Mesenchymal stem cell (in vitro differentiated cells and primary cell): ENCODE data around the gene KCTD16.

Experiments
- DNase-seq: peaks from one replicate; pipeline ENCODE4 v3.0.0-alpha.2; 2013
- H2AFZ ChIP-seq: one replicate; pipeline ENCODE4 v1.6.1; 2013; ENCODE audit warnings: low read depth, mild to moderate bottlenecking, control low read depth, inconsistent platforms, low read length, moderate library complexity
- H2AK5ac ChIP-seq: 2 replicates; pipeline ENCODE4 v1.6.1; 2013; ENCODE audit warnings: low read length, moderate library complexity, mild to moderate bottlenecking, inconsistent platforms; ENCODE audit not compliant: severe bottlenecking
- H2BK120ac ChIP-seq: one replicate; pipeline ENCODE4 v1.6.1; 2013; ENCODE audit warnings: low read depth, mild to moderate bottlenecking, inconsistent platforms, low read length, moderate library complexity
- H2BK12ac ChIP-seq, 2 experiments: one replicate each; pipeline ENCODE4 v1.6.1; 2013; ENCODE audit warnings: inconsistent platforms in 2 of 2, low read length in 2 of 2, mild to moderate bottlenecking in 2 of 2, moderate library complexity in 2 of 2, control low read depth in 1 of 2
- H2BK15ac ChIP-seq: one replicate; pipeline ENCODE4 v1.6.1; 2013; ENCODE audit warnings: mild to moderate bottlenecking, low read depth, inconsistent platforms; ENCODE audit not compliant: poor library complexity, severe bottlenecking
- H2BK5ac ChIP-seq: 2 replicates; pipeline ENCODE4 v1.6.1; 2013; ENCODE audit warnings: low read depth, mild to moderate bottlenecking, low read length, control low read depth, inconsistent platforms; ENCODE audit not compliant: poor library complexity, severe bottlenecking
- H3K14ac ChIP-seq, 2 experiments: one replicate each; pipeline ENCODE4 v1.6.1; 2013; ENCODE audit warnings: inconsistent platforms in 2 of 2, low read length in 2 of 2, control low read depth in 1 of 2, mild to moderate bottlenecking in 1 of 2, moderate library complexity in 1 of 2
- H3K18ac ChIP-seq, 2 experiments: one replicate each; pipeline ENCODE4 v1.6.1; 2013; ENCODE audit warnings: inconsistent platforms in 2 of 2, low read length in 2 of 2, control low read depth in 1 of 2, low read depth in 1 of 2, mild to moderate bottlenecking in 1 of 2
- H3K23ac ChIP-seq, 2 experiments: one replicate each; pipeline ENCODE4 v1.6.1; 2013; ENCODE audit warnings: inconsistent platforms in 2 of 2, low read length in 2 of 2, mild to moderate bottlenecking in 2 of 2, moderate library complexity in 2 of 2, control low read depth in 1 of 2
- H3K27ac ChIP-seq: 2 replicates; pipeline ENCODE4 v1.5.1; 2013; ENCODE audit warnings: mild to moderate bottlenecking, moderate library complexity, low read length, control low read depth, inconsistent platforms; ENCODE audit not compliant: poor library complexity, severe bottlenecking
- H3K27me3 ChIP-seq, 2 experiments: 2 replicates each; pipeline versions ENCODE4 v1.6.1 to v1.7.0; 2013; ENCODE audit warnings: low read length in 2 of 2, mild to moderate bottlenecking in 2 of 2, moderate library complexity in 2 of 2, control low read depth in 1 of 2, inconsistent platforms in 1 of 2; ENCODE audit not compliant: control insufficient read depth in 1 of 2, insufficient read depth in 1 of 2
- H3K36me3 ChIP-seq, 2 experiments: 2 replicates each; pipeline versions ENCODE4 v1.6.1 to v1.7.0; 2013; ENCODE audit warnings: low read length in 2 of 2, control low read depth in 1 of 2, inconsistent platforms in 1 of 2, low read depth in 1 of 2, mild to moderate bottlenecking in 1 of 2; ENCODE audit not compliant: insufficient read depth in 2 of 2, control insufficient read depth in 1 of 2
- H3K4ac ChIP-seq, 2 experiments: one replicate each; pipeline ENCODE4 v1.6.1; 2013; ENCODE audit warnings: inconsistent platforms in 2 of 2, low read length in 2 of 2, mild to moderate bottlenecking in 2 of 2, moderate library complexity in 2 of 2, control low read depth in 1 of 2, low read depth in 1 of 2
- H3K4me1 ChIP-seq: 2 replicates; pipeline ENCODE4 v1.6.1; 2013; ENCODE audit warnings: low read depth, low read length, control low read depth; ENCODE audit not compliant: control insufficient read depth, insufficient read depth
- H3K4me2 ChIP-seq: 2 replicates; pipeline ENCODE4 v1.6.1; 2013; ENCODE audit warnings: low read length, mild to moderate bottlenecking, inconsistent platforms; ENCODE audit not compliant: poor library complexity, severe bottlenecking
- H3K4me3 ChIP-seq, 2 experiments: 2 replicates each; pipeline versions ENCODE4 v1.5.1 to v1.7.0; 2013; ENCODE audit warnings: low read length in 2 of 2, mild to moderate bottlenecking in 2 of 2, control low read depth in 1 of 2, low read depth in 1 of 2; ENCODE audit not compliant: insufficient read depth in 1 of 2
- H3K79me1 ChIP-seq: replicated peaks from 2 replicates; pipeline ENCODE4 v1.6.1; 2013; ENCODE audit warnings: mild to moderate bottlenecking, control low read depth, low read length, inconsistent platforms; ENCODE audit not compliant: poor library complexity, severe bottlenecking
- H3K9ac ChIP-seq: 2 replicates; pipeline ENCODE4 v1.7.0; 2013; ENCODE audit warnings: mild to moderate bottlenecking, low read length, moderate library complexity
- H3K9me3 ChIP-seq: 2 replicates; pipeline ENCODE4 v1.7.0; 2013; ENCODE audit warnings: mild to moderate bottlenecking, low read length; ENCODE audit not compliant: control insufficient read depth
- H4K8ac ChIP-seq: one replicate; pipeline ENCODE4 v1.6.1; 2013; ENCODE audit warnings: inconsistent platforms, mild to moderate bottlenecking, low read length, moderate library complexity
- H4K91ac ChIP-seq: one replicate; pipeline ENCODE4 v1.6.1; 2013; ENCODE audit warnings: mild to moderate bottlenecking, low read length, inconsistent platforms
- WGBS: methylation state at CpG from one replicate; pipeline ENCODE4 v1.1.7; 2013; ENCODE audit warnings: mixed read lengths; 5-methylcytosine and 5-hydroxymethylcytosine counted together

The KCTD16 gene

GRCh38 chr5:144403058-144403457, 232.4 kb downstream of the KCTD16 start:
- Histone ChIP-seq H2AFZ (no peak overlapping the region), H4K8ac (no peak overlapping the region), H3K4me2 (no peak overlapping the region), H2AK5ac (no peak overlapping the region), H3K23ac (no peak overlapping the region), H3K36me3 (no peaks in the 10 kb centered on the region), H3K18ac (no peak overlapping the region), H3K9ac (no peak overlapping the region), H3K27me3 (no peaks in the 10 kb centered on the region), H3K9me3 (no peaks in the 10 kb centered on the region), H2BK15ac (no peak overlapping the region), H2BK5ac (no peak overlapping the region), H3K79me1 (no peaks in the 10 kb centered on the region), H2BK12ac (no peak overlapping the region), H3K27ac (no peak overlapping the region), H4K91ac (no peak overlapping the region), H3K4me1 (no peaks in the 10 kb centered on the region), H3K4ac (no peak overlapping the region), H3K4me3 (no peak overlapping the region), H3K14ac (no peak overlapping the region), H2BK120ac (no peak overlapping the region)
- 98% methylated on average over 2 of the region's 2 CpGs for WGBS
- no peak for DNase-seq

- no peak overlapping the region for H2AK5ac ChIP-seq
- no peaks in the 10 kb centered on the region for H3K36me3 ChIP-seq
- 69% methylated on average over 2 of the region's 4 CpGs for WGBS
- H3K14ac ChIP-seq = no peak overlapping the region
- H3K23ac ChIP-seq = no peak overlapping the region
- H4K8ac ChIP-seq = no peak overlapping the region
- no peaks in the 10 kb centered on the region for H3K79me1 ChIP-seq
- no peak overlapping the region for H3K4ac ChIP-seq
- no peak overlapping the region for H2AFZ ChIP-seq
- no peaks in the 10 kb centered on the region for H3K9me3 ChIP-seq
- no peak overlapping the region for H3K27ac ChIP-seq
- no peak overlapping the region for H4K91ac ChIP-seq
- no peak overlapping the region for H2BK5ac ChIP-seq
- H2BK120ac ChIP-seq = no peak overlapping the region
- H3K27me3 ChIP-seq = no peaks in the 10 kb centered on the region
- DNase-seq = no peak
- no peak overlapping the region for H3K9ac ChIP-seq
- no peak overlapping the region for H2BK12ac ChIP-seq
- no peak overlapping the region for H3K4me3 ChIP-seq
- no peak overlapping the region for H2BK15ac ChIP-seq
- no peak overlapping the region for H3K18ac ChIP-seq
- no peaks in the 10 kb centered on the region for H3K4me1 ChIP-seq
- H3K4me2 ChIP-seq = no peak overlapping the region
These were observed 233.2 kb downstream of the KCTD16 start for GRCh38 chr5:144403817-144404420.

- DNase-seq = no peak
- H3K9ac ChIP-seq = no peak overlapping the region
- no peak overlapping the region for H3K4me3 ChIP-seq
- no CpG with 5 or more reads among the region's 1 CpG for WGBS
- H3K9me3 ChIP-seq = no peaks in the 10 kb centered on the region
- H3K79me1 ChIP-seq = no peaks in the 10 kb centered on the region
- no peak overlapping the region for H2BK5ac ChIP-seq
- no peaks in the 10 kb centered on the region for H3K36me3 ChIP-seq
- no peak overlapping the region for H2AK5ac ChIP-seq
- no peak overlapping the region for H3K14ac ChIP-seq
- H4K8ac ChIP-seq = no peak overlapping the region
- no peak overlapping the region for H2BK15ac ChIP-seq
- H2AFZ ChIP-seq = no peak overlapping the region
- H3K4ac ChIP-seq = no peak overlapping the region
- no peak overlapping the region for H2BK120ac ChIP-seq
- H2BK12ac ChIP-seq = no peak overlapping the region
- no peak overlapping the region for H3K18ac ChIP-seq
- H3K23ac ChIP-seq = no peak overlapping the region
- no peak overlapping the region for H3K27ac ChIP-seq
- H4K91ac ChIP-seq = no peak overlapping the region
- no peak overlapping the region for H3K4me2 ChIP-seq
- no peaks in the 10 kb centered on the region for H3K4me1 ChIP-seq
- H3K27me3 ChIP-seq = no peaks in the 10 kb centered on the region
These were observed 234.0 kb downstream of the KCTD16 start for GRCh38 chr5:144404672-144405071.

GRCh38 chr5:144405991-144406390, 235.3 kb downstream of the KCTD16 start:
- Histone ChIP-seq H3K4me3 (no peak overlapping the region), H2BK5ac (no peak overlapping the region), H3K14ac (no peak overlapping the region), H3K9me3 (peaks cover 4% of the 10 kb centered on the region), H4K91ac (no peak overlapping the region), H3K27ac (no peak overlapping the region), H3K4me2 (no peak overlapping the region), H4K8ac (no peak overlapping the region), H3K27me3 (no peaks in the 10 kb centered on the region), H3K36me3 (no peaks in the 10 kb centered on the region), H3K23ac (no peak overlapping the region), H3K79me1 (no peaks in the 10 kb centered on the region), H2BK15ac (no peak overlapping the region), H2AFZ (no peak overlapping the region), H3K4ac (no peak overlapping the region), H3K4me1 (no peaks in the 10 kb centered on the region), H3K18ac (no peak overlapping the region), H2AK5ac (no peak overlapping the region), H3K9ac (no peak overlapping the region), H2BK12ac (no peak overlapping the region), H2BK120ac (no peak overlapping the region)
- no peak for DNase-seq
- 57% methylated on average over 3 of the region's 3 CpGs for WGBS
